ENCODE results near the gene MAT2A.

The MAT2A gene

DNA sequence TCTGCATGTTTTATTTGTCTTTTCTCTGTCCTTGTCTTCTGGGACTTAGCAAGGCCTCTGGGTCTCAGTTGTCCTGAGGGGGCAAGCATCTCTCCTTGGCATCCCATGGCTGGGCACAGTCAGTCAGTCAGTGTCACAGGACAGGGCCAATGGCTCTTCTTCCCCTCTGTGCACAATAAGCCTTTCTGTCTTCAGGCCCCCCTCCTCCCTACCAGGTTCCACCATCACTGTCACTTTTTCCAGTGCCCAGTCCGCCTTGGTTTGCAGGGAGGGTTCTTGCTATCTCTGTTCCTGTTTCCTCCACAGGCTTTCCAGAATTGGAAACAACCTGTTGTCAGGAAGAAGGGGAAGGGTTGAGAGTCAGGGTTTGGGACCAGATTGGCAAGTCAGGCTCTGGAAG is 43.5 kb downstream of the MAT2A start:
- TF ChIP-seq, protein P1, sequence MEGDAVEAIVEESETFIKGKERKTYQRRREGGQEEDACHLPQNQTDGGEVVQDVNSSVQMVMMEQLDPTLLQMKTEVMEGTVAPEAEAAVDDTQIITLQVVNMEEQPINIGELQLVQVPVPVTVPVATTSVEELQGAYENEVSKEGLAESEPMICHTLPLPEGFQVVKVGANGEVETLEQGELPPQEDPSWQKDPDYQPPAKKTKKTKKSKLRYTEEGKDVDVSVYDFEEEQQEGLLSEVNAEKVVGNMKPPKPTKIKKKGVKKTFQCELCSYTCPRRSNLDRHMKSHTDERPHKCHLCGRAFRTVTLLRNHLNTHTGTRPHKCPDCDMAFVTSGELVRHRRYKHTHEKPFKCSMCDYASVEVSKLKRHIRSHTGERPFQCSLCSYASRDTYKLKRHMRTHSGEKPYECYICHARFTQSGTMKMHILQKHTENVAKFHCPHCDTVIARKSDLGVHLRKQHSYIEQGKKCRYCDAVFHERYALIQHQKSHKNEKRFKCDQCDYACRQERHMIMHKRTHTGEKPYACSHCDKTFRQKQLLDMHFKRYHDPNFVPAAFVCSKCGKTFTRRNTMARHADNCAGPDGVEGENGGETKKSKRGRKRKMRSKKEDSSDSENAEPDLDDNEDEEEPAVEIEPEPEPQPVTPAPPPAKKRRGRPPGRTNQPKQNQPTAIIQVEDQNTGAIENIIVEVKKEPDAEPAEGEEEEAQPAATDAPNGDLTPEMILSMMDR (IDR thresholded peaks at IDR 0.05; ENCODE audit: extremely low read depth, missing control alignments), result no peak
- DNase-seq (ENCODE audit: low spot score), result no peak

DNA sequence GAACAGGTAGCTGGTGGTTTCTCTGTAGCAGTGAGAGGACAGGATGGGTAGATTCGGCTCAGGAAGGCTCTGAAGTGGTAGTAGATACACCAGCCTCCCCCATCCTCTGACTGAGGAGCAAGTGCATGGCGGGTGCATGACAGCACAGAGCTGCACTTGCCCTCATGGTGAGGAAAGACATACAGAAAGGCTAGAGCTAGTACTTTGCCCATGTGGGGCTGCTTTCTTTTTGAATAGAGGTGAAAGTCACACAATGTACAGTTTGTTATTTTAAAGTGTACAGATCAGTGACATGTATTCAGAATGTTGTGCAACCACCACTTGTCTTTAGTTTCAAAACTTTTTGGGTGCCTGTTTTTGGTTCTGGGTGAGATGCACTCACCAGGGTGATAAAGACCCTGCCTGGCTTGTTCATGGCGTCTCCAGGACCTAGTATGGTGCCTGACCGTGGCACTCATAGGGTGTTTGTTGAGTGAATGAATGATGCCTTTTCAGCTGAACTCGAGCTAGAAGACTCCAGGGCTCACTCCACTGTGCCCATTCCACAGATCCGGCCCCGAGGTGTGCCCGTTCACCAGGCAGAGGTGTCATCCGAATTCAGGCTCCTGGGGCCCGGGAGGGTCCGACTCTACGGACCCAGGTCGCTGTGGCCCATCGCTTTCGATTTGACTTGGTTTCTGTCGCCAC is 44.8 kb downstream of the MAT2A start:
- no peak for DNase-seq (ENCODE audit: low spot score)
- TF ChIP-seq, protein P1 (IDR thresholded peaks at IDR 0.05; ENCODE audit: extremely low read depth, missing control alignments), result no peak

DNA sequence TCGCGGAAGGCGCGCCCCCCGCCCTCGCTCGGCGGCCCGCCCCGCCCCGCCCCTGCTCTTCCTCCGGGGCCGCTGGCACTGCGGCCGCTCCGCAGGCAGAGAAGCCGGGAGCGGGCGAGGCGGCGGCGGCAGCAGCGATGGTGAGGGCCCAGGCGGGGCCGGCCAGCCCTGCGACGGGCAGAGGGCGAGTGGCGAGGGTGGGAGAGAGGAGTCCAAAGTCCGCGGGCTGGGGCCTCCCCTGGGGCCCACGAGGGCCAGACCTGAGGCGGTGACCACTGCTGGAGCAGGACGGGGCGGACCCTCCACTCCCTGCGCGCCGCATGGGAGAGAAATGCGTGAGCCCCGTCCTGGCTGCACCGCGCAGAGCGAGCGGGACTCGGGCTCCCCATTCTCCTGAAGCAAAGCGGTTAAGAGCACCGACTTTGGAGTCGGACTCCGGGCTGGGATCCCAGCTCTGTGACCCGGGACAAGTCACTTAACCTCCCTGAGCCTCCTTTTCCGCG is 45.4 kb downstream of the MAT2A start, which contains the start of gene VAMP5:
Gene VAMP5, plus strand, starts transcription at position 78 of the 503 bp plus-strand sequence. Its CDS starts 60 bp downstream, at position 138.
- TF ChIP-seq, protein P1 (IDR thresholded peaks at IDR 0.05; ENCODE audit: extremely low read depth, missing control alignments), result no peak
- peak; percentile 88 for DNase-seq (ENCODE audit: low spot score)

DNA sequence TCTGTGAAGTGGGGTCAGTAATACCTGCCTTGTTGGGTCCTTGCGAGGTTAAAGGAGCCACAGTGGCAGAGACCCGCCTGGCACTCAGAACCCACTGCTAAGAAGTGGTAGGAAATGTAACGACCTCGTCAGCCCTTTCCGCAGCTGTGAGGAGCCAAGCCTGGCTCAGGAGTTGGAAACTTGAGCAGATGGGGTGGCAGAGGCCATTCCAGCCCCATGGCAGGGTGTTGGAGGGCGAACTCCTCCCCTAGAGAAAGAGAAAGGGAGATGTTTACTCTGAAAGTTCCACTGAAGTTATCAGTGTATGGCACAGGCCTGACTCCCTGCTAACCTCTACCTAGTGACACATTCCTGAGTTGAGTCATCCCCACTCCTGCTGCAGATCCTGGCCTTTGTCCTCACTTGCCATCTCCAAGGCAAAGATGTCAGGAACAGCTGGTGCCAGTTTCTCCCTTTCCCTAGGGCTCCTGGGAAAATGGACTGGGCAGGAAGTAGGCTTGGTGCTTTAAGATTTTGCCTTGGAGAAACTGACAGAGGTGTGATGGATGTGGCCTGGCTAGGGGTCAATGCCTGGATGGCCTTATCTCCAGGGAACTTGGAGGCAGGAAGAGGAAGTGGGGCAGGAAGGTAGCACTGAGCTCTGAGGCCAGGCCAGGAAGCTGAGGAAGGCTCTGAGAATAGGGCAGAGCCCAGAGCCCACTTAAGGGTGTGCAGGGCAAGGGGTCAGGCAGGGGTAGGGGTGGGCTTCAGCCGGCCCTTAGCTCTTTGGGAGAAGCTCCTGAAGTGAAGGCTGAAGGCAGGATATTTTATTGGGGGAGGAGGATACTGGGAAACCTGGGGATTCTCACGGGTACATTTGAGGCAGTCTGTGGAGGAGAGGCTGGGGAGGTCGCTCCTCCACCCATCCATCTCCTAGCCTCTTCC is 46.2 kb downstream of the MAT2A start:
- peak; percentile 61 for DNase-seq (ENCODE audit: low spot score)
- TF ChIP-seq, protein P1 (IDR thresholded peaks at IDR 0.05; ENCODE audit: extremely low read depth, missing control alignments), result no peak

DNA sequence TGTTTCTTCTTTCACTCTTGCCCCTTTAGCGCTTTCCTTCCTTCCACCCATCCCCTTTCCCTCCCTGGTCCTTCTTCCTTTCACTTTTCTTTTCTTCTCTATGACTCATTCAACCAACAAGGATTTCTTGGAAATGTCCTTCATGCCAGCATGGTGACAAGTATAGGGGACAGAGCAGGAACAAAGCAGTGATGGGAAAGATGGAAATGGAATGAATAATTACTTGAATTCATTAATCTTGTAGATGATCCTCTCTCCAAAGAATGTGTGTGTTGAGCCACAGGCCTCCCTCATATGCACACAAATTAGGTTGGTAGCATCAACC is 46.8 kb downstream of the MAT2A start:
- TF ChIP-seq, protein P1 (IDR thresholded peaks at IDR 0.05; ENCODE audit: extremely low read depth, missing control alignments), result no peak
- DNase-seq (ENCODE audit: low spot score), result no peak

DNA sequence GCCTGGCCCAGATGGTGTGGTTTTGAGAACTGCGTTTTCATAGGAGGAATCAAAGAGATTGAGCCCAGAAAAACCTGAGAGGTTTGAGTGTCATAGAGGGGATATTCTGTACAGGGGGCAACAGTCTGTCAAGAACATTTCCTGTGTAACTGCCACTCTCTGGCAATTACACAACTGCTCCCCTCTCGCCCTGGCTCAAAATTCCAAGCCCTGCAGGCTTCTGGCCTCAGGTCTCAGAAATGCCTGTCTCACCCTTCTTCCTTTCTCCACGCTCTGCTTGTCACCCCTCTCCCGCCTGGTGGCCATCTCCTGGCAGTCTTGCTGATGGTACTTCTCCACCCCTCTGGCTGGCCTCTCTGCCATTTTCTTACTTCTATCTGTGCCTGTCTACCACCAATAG is 49.3 kb downstream of the MAT2A start:
- DNase-seq (ENCODE audit: low spot score), result no peak
- TF ChIP-seq, protein P1 (IDR thresholded peaks at IDR 0.05; ENCODE audit: extremely low read depth, missing control alignments), result no peak

DNA sequence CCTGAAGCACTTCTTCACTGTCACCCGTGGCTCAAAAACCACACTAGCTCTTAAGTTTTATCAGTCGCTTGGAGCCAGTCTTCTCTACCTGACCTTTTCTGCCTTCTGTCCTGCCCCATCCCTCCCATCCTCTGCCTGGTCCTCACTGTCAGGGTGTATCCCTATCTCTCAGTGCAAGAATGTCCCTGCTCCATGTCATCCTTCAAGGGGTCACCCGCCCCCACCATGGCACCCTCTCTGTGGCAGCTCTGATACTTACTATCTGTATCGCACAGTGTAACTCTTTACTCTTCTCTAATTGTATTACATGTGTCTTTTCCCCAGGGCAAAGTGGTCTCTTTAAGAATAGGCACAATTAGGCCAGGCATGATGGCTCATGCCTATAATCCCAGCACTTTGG is 49.7 kb downstream of the MAT2A start:
- TF ChIP-seq, protein P1 (IDR thresholded peaks at IDR 0.05; ENCODE audit: extremely low read depth, missing control alignments), result no peak
- DNase-seq (ENCODE audit: low spot score), result no peak
